Stimulated activated CD4-positive, alpha-beta T cell treated with anti-CD3 and anti-CD28 coated beads, Interleukin-15, amount 100 ng/mL, for 24 hours (primary cell): ENCODE data around the gene C16orf87.
"Not testable (repeated sequence)": the region's sequence is repeated elsewhere in the genome, so short reads cannot be mapped to it uniquely, and the experiment has no call there.

ENCODE experiments used
- DNase-seq: peaks from one replicate; pipeline ENCODE4 v3.0.0-alpha.2; 2020

Gene C16orf87

GRCh38 chr16:46830902-46831647 is at the start of gene C16orf87:
Gene C16orf87 (minus strand): TSS chr16:46831180. CDS start chr16:46831149, 31 bp downstream.
- peak; percentile 93 for DNase-seq

DNA sequence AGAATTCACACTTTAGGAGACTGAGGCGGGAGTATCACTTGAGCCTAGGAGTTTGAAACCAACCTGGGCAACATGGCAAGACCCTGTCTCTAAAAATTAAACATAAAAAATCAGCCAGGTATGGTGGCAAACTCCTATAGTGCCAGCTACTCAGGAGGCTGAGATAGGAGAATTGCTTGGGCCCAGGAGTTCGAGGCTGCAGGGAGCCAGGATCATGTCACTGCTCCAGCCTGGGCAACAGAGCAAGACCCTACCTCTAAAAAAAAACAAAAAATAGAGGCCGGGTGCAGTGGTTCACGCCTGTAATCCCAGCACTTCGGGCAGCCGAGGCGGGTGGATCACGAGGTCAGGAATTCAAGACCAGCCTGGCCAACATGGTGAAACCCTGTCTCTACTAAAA is 44.3 kb upstream of the C16orf87 start:
- no peak for DNase-seq

- no peak for DNase-seq
Measured at GRCh38 chr16:46873201-46873600, 42.2 kb upstream of the C16orf87 start.

DNA sequence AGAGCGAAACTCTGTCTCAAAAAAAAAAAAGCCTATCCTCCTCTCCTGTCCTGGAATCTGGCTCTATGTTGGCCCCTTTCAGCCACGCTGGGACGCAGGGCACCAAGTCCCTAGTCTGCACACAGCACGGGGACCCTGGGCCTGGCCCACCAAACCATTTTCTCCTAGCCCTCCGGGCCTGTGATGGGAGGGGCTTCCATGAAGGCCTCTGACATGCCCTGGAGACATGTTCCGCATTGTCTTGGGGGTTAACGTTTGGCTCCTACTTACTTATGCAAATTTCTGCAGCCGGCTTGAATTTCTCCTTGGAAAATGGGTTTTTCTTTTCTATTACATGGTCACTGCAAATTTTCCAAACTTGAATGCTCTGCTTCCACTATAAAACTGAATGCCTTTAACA is 40.6 kb upstream of the C16orf87 start:
- DNase-seq: no peak

DNA sequence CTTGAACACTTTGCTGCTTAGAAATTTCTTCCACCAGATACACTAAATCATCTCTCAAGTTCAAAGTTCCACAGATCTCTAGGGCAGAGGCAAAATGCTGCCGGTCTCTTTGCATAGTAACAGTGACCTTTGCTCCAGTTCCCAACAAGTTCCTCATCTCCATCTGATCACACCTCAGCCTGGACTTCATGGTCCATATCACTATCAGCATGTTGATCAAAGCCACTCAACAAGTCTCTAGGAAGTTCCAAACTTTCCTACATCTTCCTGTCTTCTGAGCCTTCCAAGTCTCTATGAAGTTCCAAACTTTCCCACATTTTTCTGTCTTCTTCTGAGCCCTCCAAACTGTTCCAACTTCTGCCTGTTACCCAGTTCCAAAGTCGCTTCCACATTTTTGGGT is 37.9 kb upstream of the C16orf87 start:
- DNase-seq: not testable (repeated sequence)

DNA sequence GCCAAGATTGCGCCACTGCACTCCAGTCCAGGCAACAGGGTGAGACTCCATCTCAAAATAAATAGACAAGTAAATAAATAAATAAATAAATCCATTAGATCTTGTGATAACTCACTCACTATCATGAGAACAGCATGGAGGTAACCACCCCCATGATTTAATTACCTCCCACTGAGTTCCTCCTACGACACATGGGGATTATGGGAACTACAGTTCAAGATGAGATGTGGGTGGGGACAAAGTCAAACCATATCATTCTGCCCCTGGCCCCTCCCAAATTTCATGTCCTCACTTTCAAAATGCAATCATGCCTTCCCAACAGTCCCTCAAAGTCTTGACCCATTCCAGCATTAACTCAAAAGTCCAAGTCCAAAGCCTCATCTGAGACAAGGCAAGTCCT is 36.5 kb upstream of the C16orf87 start:
- DNase-seq: not testable (repeated sequence)

GRCh38 chr16:46866286-46866685 is 35.3 kb upstream of the C16orf87 start:
- DNase-seq: no peak

DNA sequence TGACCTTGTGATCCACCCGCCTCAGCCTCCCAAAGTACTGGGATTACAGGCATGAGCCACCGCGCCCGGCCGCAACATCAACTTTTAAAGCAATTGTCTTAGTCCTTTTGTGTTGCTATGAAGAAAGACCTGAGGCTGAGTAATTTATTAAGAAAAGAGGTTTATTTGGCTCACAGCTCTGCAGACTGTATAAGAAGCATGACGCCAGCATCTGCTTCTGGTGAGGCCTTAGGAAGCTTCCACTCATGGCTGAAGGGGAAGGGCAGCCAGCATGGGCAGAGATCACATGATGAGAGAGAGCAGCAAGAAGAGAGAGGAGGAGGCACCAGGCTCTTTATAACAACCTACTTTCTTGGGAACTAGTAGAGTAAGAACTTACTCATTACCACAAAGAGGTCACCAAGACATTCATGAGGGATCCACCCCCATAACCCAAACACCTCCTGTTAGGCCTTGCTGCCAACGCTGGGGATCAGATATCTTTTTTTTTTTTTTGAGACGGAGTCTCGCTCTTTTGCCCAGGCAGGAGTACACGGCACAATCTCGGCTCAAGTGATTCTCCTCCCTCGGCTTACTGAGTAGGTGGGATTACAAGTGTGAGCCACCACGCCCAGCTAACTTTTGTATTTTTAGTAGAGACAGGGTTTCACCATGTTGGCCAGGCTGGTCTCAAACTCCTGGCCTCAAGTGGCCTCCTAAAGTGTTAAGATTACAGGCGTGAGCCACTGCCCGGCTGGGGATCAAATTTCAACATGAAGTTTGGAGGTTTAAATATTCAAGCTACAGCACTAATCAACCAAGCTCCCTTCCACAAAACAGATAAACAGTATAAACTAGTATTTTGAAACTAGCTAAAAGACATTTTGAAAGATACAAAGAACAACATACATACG is 31.8 kb upstream of the C16orf87 start:
- no peak for DNase-seq

GRCh38 chr16:46859719-46860152 is 28.8 kb upstream of the C16orf87 start:
- DNase-seq: peak; percentile 73

GRCh38 chr16:46858151-46858550 is 27.2 kb upstream of the C16orf87 start:
- no peak for DNase-seq

DNA sequence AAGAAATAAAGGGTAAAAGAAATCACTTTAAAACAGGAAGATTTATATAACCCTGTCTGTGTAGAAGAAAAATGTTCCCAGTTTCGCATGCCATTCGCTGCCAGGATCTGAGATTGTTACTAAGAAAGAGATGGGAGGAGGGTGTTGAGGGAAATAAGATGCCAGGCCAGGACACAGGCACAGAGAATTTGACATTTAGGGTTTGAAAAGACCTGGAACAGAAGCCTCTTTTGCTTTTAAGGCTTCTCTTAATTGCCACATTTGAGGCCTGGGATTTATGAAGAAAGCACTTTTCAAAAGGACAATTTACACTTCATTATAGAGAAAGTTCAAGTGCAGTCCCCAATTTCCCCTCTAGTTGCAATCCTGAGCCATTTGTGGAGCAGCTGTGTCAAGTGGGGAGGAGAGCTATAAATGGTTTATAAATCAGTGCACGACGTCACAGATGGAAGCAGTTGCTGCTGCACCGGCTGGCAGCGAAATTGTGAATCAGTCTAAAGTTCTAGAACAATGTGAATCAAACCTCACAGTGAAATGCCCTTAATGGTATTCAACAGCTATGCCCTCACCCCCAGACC is 26.5 kb upstream of the C16orf87 start:
- no peak for DNase-seq

GRCh38 chr16:46855389-46855788 is 24.4 kb upstream of the C16orf87 start:
- DNase-seq: no peak

DNA sequence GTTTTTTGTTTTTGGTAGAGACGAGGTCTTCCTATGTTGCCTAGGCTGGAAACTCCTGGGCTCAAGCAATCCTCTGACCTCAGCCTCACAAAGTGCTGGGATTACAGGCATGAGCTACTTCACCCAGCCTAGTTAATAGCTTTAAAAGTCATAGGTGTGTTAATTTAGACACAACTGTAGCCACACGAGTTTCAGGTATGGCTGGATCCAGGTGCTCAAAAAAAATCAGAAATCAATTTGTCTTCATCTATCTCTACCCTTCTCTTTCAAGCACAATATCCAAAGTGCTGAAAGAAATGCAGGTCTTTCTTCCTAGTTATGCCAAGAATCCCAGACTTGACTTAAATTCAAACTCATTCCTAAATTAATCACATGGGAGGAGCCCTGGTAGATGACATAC is 23.9 kb upstream of the C16orf87 start:
- DNase-seq: no peak

- DNase-seq: peak; percentile 67
Measured at GRCh38 chr16:46853713-46854443, 22.9 kb upstream of the C16orf87 start.

DNA sequence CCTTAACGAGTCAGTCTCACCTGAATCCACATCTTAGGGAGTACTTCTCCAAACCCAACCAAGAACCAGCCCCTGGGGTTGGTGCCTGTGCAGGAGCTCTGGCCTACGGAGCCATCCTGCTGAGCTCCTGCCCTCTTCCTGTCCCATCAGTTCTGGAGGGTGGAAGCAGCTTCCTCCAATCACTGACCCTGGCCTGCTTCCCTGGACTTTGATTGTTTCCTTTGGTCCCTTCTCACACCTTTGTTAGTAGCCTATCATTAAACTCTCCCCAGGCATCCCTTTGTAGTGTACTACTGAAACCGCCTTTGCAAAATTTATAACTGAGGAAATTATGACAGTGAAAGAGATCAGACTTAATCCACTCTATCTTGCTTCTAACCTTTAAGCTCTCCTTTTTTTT is 21.1 kb upstream of the C16orf87 start:
- no peak for DNase-seq

- no peak for DNase-seq
Measured at GRCh38 chr16:46850619-46851555, 19.9 kb upstream of the C16orf87 start.

DNA sequence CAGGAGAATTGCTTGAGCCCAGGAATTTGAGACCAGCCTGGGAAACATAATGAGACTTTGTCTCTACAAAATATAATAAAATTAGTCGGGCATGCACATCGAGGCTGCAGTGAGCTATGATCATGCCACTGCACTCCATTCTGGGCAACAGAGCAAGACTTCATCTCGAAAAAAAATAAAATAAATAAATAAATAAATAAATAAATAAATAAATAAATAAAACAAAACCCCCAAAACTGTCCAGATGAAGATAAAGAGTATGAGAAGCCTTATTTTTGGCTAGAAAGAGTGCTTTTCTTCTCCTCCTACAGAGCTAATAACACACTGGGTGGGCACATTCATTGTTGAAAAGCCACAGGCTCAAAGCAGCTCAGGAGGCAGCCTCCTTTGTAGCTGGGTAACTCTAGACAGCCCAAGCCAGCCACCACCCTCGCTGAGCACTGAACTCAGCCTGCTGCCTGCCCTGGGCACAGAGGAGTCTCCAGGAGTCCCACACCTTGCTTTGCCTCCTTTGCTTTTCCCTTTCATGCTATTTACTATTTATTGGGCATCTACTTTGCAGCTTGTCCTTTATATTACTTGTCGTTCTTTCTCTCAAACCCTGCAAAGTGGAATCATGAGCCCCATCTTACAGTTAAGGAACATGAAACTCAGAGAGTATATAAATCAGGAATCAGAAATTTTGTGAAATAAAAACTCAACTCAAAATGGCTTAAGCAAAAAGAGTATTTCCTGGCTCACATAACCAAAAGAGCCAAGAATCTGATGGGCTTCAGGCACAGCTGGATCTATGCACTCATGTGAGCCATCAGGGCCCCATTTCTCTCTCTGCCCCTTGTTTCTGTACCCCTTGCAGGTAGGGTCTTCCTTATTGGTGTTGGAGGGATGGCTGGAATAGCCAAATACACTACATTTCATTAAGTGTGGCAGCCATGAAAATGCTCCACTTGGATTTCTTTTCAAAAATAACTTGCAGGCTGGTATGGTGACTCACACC is 18.1 kb upstream of the C16orf87 start:
- DNase-seq: no peak

DNA sequence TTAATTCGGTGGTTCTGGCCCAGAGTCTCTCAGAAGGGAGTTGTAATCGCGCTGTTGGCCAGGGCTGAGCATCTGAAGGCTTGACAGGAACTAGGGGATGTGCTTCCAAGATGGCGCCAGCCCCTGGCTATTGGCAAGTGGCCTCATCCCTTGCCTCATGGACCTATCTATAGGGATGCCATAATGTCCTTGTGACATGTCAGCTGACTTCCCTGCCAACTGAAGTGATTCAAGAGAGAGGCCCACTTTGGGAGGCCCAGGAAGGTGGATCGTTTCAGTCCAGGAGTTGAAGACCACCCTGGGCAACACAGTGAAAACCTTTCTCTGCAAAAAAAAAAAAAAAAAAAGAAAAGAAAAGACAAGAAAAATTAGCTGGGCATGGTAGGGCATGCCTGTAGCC is 15.0 kb upstream of the C16orf87 start:
- no peak for DNase-seq

DNA sequence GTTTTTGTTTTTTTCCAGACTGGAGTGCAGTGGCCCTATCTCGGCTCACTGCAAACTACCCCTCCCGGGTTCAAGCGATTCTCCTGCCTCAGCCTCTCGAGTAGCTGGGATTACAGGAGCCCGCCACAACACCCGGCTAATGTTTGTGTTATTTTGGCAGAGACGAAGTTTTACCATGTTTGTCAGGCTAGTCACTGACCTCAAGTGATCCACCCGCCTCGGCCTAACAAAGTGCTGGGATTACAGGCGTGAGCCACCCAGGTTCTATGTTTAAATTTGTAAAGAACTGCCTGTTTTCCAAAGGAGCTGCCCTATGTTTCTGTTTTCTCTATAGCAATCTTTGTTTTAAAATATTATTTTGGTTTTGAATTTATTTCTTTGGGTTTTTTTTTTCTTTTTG is 13.8 kb upstream of the C16orf87 start:
- no peak for DNase-seq

DNA sequence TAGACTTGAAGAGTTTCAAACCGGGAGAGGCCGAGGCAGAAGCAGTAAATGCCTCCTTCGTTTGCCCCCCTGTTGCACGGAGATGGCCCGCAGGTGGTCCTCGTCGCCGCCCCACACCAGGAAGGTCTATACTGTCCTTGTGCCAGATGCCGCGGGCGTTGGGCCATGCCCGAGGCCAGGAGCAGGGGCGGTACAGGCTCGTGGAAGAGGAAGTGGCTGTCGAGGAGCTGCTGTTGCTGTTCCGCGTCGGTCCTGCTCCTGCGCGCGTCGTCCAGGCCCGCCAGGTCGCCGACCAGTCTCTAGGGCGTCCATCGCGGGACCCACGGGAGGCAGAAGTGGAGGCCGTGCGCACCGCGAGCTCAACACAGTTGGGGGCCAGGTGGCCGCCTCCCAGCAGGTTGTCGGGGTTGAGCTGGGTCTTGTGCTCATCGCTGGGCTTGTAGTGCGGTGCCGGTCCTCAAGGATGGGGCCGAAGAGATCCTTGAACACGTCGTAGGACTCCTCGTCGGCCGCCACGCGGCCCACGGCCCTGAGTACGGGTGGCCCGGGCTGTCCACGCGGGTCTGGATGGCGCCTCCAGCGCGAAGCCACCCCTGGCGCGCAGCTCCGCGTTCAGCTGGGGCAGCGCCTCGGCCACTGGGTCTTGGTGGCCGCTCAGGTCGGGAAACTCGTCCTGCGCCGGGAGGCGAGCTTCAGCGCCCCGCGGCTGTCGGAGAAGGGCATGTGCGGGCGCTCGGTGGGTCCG is 13.1 kb upstream of the C16orf87 start:
- DNase-seq: no peak
